Right cardiac atrium (tissue), 5 donors: ENCODE measurements around the gene GCC2. TPM values are rescaled to one million over a fixed set of nuclear protein-coding genes. Genes with fewer than 3 reads are reported as not detected.
"Not testable (repeated sequence)": the region's sequence is repeated elsewhere in the genome, so short reads cannot be mapped to it uniquely, and the experiment has no call there.

Experiments
- ATAC-seq, 2 donors: fragments of 200-7000 bp; cut with Tn5 transposase; one replicate each; pipeline versions ENCODE4 v1.8.0 to v1.9.1; 2020; ENCODE audit warnings: moderate library complexity in 2 of 2, mild to moderate bottlenecking in 1 of 2
- DNase-seq, 3 donors: peaks; one replicate each; pipeline ENCODE4 v3.0.0-alpha.2; 2020
- H3K27ac ChIP-seq: one replicate; pipeline ENCODE4 v1.5.1; 2013; ENCODE audit warnings: mild to moderate bottlenecking, low read length, control low read depth, moderate library complexity
- H3K27me3 ChIP-seq: one replicate; pipeline ENCODE4 v1.6.1; 2013; ENCODE audit not compliant: control insufficient read depth, insufficient read depth
- H3K4me1 ChIP-seq: one replicate; pipeline ENCODE4 v1.6.1; 2013; ENCODE audit warnings: low read length; ENCODE audit not compliant: control insufficient read depth, insufficient read depth
- H3K4me3 ChIP-seq: one replicate; pipeline ENCODE4 v1.5.1; 2013; ENCODE audit warnings: low read length, control low read depth
- H3K9me3 ChIP-seq: one replicate; pipeline ENCODE4 v1.6.1; 2013; ENCODE audit warnings: low read length; ENCODE audit not compliant: control insufficient read depth
- WGBS: extraction: QIAGEN DNeasy Blood & Tissue Kit; methylation state at CpG from one replicate; pipeline ENCODE4 v1.1.7; 2013; 5-methylcytosine and 5-hydroxymethylcytosine counted together
- intact Hi-C, 4 donors: fragments of 100-400 bp; cut with DNase I; formaldehyde crosslinking; loops; one replicate each; pipeline versions ENCODE4 v1.11.0 to v1.14.0; 2022 to 2023
- polyA plus RNA-seq: library from polyadenylated mRNA; stranded (reverse); fragments of 200-250 nt; gene quantifications from one replicate; pipeline ENCODE4 v1.2.3, GENCODE V29; 2013
- total RNA-seq, 4 donors: library from RNA; stranded (reverse); fragmentation: NEBNext Ultra II Directional; extraction: Animal tissue kit (Norgen Biotek cat#: 25700); gene quantifications; one replicate each; pipeline ENCODE4 v1.2.1, GENCODE V29; 2021
- donor health status: healthy with polysubstance abuse.
- donor health status: DM: no; HTN: yes; CAD: no.
- donor health status: DM: no; HTN: no; CAD: no.
- donor health status: DM: no; HTN: yes; CAD: no; lungs with severe emphysema.
- donor health status: DM: yes; HTN: yes; CAD: no.

Gene GCC2
- total and polyA plus RNA-seq, 5 donors: 6.5 to 32.5 (median 25.2) TPM

DNA sequence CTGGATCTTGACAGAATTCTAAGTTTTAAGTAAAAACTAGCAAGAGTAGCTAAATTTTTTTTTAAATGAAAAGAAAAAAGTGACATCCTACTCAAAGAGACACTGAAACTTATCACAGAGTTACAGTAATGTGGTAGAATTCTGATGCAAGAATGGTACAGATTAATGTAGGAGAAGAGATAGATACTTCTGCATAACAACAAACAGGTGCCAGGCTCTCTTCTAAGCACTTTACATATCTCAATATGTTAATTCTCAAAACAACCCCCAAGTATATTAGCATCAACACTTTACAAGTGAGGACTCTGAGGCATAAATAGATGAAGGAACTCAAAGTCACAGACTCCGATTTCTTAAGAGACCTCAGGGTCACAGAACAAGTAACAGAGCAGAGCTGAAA lies 28.1 kb downstream of the GCC2 start:
- Histone ChIP-seq H3K27ac (no peak overlapping the region), H3K27me3 (no peaks in the 10 kb centered on the region), H3K9me3 (no peaks in the 10 kb centered on the region), H3K4me3 (no peak overlapping the region), H3K4me1 (no peaks in the 10 kb centered on the region)
- ATAC-seq (no peak), DNase-seq (no peak)
- intact Hi-C loops: no loop called here
- WGBS: 81% methylated on average over 1 of the region's 1 CpG

DNA sequence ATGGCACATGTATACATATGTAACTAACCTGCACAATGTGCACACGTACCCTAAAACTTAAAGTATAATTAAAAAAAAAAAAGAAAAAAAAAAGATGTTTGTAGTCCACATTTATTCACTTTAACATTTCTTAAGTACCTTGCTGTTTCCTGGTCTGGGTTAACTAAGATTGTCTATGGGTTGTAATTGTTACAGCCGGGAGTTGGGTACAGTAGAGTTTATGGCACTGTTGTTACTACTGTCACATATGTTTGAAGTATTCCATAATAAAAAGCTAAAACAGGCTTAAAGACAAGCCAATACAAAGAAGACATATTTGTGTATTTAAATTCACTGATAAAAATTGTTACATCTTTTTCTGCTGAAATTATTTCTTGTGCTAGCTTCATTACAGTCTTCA lies 36.2 kb downstream of the GCC2 start:
- ATAC-seq (no peak), DNase-seq (no peak)
- intact Hi-C loops: no loop called here
- Histone ChIP-seq H3K27ac (no peak overlapping the region), H3K27me3 (no peaks in the 10 kb centered on the region), H3K9me3 (no peaks in the 10 kb centered on the region), H3K4me3 (no peak overlapping the region), H3K4me1 (no peaks in the 10 kb centered on the region)
- WGBS: 95% methylated on average over 2 of the region's 2 CpGs

DNA sequence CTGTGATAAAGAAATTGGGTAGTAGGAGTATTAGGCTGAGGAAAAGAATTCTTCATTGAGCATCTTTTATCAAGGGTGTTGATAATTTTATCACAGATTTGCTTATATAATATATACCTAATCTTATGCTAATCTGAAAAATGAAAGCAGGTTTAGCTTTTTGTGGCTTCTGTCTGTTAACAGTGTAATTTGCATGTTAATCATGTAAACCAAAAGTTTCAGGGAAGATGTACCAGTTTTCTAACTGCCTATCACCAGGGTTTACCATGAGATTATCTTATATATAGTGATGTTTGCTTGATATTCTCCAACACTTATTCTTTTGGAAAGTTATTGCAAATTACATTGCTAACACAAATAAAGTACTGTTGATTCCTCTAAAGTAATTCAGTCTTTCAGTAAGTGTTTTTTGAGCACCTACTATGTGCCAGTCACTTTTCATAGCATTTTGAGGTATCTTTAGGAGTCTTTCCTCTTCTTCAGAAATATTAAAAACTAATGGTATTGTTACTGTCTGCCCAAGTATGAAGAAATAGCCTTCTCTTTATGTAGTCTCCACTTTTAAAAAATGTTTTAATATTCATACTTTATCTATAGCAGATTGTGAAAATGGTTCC lies 41.6 kb downstream of the GCC2 start:
- intact Hi-C loops: no loop called here
- no peak overlapping the region for H3K4me3 ChIP-seq
- H3K9me3 ChIP-seq: no peaks in the 10 kb centered on the region
- H3K27ac ChIP-seq: no peak overlapping the region
- DNase-seq (no peak), ATAC-seq (no peak)
- no peaks in the 10 kb centered on the region for H3K4me1 ChIP-seq
- no peaks in the 10 kb centered on the region for H3K27me3 ChIP-seq

DNA sequence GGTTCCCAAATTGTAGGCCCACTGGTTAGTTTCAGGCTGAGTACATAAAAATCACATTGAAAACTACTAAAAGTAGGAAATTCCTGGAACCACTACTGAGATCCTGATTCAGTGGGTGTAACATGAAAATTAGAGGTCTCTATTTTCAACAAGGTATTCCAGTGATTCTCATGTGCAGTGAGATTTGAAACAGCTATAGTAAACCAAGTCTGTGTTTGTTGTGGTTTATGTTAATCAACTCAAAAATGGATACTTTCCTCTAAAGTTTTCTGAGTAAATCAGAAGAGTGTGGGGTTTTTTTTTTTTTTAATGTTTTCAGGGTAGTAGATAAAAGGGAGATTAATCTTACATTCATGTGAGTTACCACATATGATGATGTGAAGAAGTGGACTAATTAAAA lies 42.8 kb downstream of the GCC2 start:
- ATAC-seq (no peak), DNase-seq (no peak)
- intact Hi-C loops: no loop called here
- H3K9me3 ChIP-seq: no peaks in the 10 kb centered on the region
- no peaks in the 10 kb centered on the region for H3K27me3 ChIP-seq
- no peak overlapping the region for H3K4me3 ChIP-seq
- H3K27ac ChIP-seq: no peak overlapping the region
- no peaks in the 10 kb centered on the region for H3K4me1 ChIP-seq

DNA sequence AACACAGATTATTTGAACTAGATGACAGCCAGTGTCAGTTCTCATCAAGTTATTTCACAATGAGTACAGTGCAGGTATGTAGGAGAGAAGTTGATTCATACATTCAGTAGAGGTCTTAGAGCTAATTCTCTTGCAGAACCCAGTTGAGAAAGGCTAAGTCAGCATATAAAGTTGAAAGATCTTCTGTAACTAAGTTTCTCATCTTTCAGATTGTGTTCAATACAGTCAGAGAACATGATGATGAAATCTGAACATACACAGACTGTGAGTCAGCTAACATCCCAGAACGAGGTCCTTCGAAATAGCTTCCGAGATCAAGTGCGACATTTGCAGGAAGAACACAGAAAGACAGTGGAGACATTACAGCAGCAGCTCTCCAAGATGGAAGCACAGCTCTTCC lies 43.4 kb downstream of the GCC2 start:
- WGBS: 90% methylated on average over 4 of the region's 4 CpGs
- intact Hi-C loops: no loop called here
- Histone ChIP-seq H3K4me3 (no peak overlapping the region), H3K4me1 (no peaks in the 10 kb centered on the region), H3K27me3 (no peaks in the 10 kb centered on the region), H3K9me3 (no peaks in the 10 kb centered on the region), H3K27ac (no peak overlapping the region)
- DNase-seq (no peak), ATAC-seq (no peak)

DNA sequence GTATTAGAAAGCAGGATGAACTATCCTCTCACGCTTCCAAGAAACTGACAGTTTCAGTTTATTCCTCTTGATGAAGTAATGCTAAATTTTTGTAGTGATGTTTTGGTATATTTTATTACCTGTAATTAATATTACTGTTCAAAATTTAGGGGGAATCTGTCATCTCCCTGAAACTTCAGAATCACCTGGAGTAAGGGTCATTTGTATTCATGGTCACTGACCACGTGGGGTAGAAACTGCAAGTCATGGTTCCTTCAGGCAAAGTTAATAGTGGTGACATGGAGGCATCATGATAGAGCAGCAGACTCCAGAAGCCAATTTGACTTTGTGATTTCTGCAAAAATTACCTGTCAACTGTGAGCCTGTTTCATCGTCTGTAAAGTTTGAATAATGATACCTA lies 47.2 kb downstream of the GCC2 start:
- H3K9me3 ChIP-seq, ATAC-seq, H3K4me3 ChIP-seq, intact Hi-C loops, H3K27me3 ChIP-seq, H3K27ac ChIP-seq, DNase-seq, H3K4me1 ChIP-seq: not testable (repeated sequence)
- WGBS: 86% methylated on average over 2 of the region's 3 CpGs

DNA sequence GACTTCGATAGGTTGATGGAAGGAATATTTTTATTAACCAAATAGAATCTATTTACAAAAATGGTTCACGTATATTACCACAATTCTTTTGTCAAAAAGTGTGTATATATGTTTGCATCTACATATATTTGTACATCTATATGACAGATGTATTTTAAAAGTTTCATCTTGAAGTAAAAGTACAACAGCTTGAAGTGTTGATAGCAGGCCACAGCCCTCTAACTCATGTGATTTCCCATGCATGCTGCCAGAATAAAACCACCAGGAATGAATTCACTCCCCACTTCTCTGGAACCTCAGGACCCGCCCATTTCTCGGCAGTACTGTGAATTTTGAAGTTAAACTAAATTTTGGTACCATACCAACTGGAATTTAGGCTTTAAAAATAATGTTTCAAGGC lies 58.6 kb downstream of the GCC2 start:
- H3K4me1 ChIP-seq, H3K27ac ChIP-seq, ATAC-seq, H3K9me3 ChIP-seq, DNase-seq, intact Hi-C loops, H3K27me3 ChIP-seq, H3K4me3 ChIP-seq: not testable (repeated sequence)
- WGBS: 69% methylated on average over 4 of the region's 4 CpGs

DNA sequence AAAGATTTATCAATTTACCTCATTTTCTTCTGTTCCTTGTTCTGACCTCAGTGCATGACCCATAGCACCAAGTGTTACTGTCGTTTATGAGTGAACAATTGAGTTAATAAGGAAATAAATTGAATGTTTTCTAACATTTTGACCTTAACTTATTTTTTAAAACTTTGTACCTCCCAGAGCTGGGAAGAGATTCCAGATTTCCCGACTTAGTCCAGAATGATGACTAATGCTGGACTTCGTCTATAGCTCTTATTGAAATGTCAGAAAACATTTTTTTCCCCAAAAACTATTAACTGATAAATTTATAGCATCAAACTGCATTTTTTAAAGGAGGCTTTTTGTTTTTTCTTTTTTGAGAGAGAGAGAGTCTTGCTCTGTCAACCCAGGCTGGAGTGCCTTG lies 63.4 kb downstream of the GCC2 start:
- intact Hi-C loops, H3K9me3 ChIP-seq, ATAC-seq, DNase-seq, H3K27ac ChIP-seq, H3K4me1 ChIP-seq, H3K4me3 ChIP-seq, H3K27me3 ChIP-seq: not testable (repeated sequence)
- WGBS: 52% methylated on average over 3 of the region's 3 CpGs

DNA sequence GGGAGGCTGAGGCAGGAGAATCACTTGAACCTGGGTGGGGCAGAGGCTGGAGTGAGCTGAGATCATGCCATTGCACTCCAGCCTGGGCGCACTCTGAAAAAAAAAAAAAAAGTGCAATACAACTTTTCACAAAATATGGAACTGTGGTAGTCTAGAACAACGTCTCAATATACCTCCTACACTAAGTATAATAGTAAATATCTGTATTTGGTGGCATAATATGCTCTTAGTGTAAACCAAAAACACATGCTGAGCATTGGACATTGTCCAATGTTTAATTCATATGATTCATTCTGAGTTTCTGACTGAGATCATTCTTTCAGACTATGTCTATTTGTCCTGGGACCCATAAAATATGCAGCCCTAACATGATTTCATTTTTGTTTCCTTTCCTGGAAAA lies 65.5 kb downstream of the GCC2 start:
- H3K4me1 ChIP-seq, H3K9me3 ChIP-seq, H3K4me3 ChIP-seq, H3K27ac ChIP-seq, DNase-seq, H3K27me3 ChIP-seq, ATAC-seq, intact Hi-C loops: not testable (repeated sequence)
- WGBS: 81% methylated on average over 2 of the region's 2 CpGs

DNA sequence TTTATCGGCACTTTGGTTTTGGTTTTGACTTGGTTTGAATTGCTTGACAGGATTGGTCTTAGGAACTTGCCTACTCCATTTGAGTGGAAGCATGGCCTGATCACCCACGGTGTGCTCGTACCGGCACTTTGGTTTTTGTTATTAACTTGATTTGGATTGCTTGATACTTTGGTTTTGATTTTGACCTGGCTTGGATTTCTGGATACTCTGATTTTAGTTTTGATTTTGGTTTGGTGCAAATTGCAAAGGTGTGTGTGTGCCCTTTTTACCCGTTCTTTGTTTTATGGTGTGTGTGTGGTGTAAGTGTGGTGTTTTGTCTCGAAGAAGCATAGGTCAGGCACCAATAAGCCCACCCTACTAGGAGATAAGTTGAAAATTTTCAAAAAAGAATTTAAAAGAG lies 75.7 kb downstream of the GCC2 start:
- ATAC-seq, DNase-seq, intact Hi-C loops, H3K27me3 ChIP-seq, H3K9me3 ChIP-seq, H3K4me1 ChIP-seq, H3K4me3 ChIP-seq, H3K27ac ChIP-seq: not testable (repeated sequence)
- WGBS: 95% methylated on average over 5 of the region's 6 CpGs

DNA sequence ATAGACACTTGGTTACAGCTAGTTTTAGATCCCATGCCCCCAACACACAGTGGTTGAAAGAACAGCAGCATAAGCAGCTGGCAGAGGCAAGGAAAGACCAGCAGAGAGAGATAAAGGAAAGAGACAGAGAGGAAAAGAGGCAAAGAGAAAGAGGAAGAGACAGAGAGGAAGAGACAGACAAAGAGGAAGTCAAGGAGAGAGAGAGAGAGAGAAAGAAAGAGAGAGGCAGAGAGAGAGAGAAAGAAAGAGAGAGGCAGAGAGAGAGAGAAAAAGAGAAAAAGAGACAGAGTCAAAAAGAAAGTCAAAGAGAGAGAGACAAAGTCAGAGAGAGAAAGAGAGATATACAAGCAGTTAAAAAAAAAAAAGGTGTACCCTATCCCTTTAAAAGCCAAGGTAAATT lies 76.3 kb downstream of the GCC2 start:
- H3K4me3 ChIP-seq, DNase-seq, H3K27me3 ChIP-seq, H3K4me1 ChIP-seq, H3K27ac ChIP-seq, ATAC-seq, intact Hi-C loops, H3K9me3 ChIP-seq: not testable (repeated sequence)

DNA sequence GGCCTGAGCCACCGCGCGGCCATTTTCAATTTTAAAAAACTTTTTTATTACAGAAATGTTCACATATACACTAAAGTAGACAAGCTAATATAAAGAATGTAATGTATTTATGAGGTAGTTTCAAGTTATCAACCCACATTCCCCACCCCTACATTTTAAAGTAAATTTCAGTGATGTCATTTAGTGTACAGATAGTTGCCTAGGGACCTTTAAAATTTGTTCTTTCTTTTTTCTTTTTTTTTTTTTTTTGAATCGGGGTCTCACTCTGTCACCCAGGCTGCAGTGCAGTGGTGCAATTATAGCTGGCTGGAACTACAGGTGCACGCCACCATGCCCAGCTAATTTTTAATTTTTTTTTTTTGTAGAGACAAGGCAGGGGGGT lies 82.7 kb downstream of the GCC2 start:
- H3K4me3 ChIP-seq: no peak overlapping the region
- H3K27me3 ChIP-seq: no peaks in the 10 kb centered on the region
- ATAC-seq (no peak), DNase-seq (no peak)
- no peaks in the 10 kb centered on the region for H3K9me3 ChIP-seq
- 92% methylated on average over 5 of the region's 5 CpGs for WGBS
- intact Hi-C loops: loop anchor here in 1 of 4 donors (10.0 kb wide), 1 partner anchor 53 kb away; no protein-coding TSS in a partner anchor
- no peak overlapping the region for H3K27ac ChIP-seq
- peaks cover 3% of the 10 kb centered on the region for H3K4me1 ChIP-seq
